NCI-H345 (cell line): ENCODE data around the gene DOK5.
"Not testable (repeated sequence)": the region's sequence is repeated elsewhere in the genome, so short reads cannot be mapped to it uniquely, and the experiment has no call there.

Experiments
- DNase-seq: peaks from one replicate; lab custom pipeline; 2025; lab: John Stamatoyannopoulos, UW

The DOK5 gene

DNA sequence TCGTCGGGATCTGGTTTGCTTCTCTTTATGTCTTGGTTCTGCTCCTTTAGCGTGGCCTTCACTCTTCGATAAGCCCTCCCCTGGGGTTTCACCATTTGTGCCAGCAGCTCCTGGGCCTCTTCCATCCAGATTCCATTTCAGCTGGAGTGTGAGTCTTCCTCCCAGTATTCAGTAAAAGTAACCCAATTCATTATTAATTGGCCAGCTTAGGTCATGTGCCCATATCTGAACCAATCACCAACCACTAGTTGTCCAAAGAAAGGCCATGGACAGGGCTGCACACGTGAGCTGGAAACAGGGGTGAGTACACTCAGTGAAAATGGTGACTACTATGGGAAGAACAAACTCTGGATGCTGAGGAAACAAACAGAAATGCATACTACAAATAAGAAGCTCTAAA lies 2.8 kb upstream of the DOK5 start:
- DNase-seq = no peak

- DNase-seq = no peak
These were observed 2.1 kb upstream of the DOK5 start for GRCh38 chr20:54473340-54473739.

GRCh38 chr20:54474046-54474445 lies 1.3 kb upstream of the DOK5 start:
- no peak for DNase-seq

GRCh38 chr20:54474866-54475265 lies 527 bp upstream of the DOK5 start:
- no peak for DNase-seq

DNA sequence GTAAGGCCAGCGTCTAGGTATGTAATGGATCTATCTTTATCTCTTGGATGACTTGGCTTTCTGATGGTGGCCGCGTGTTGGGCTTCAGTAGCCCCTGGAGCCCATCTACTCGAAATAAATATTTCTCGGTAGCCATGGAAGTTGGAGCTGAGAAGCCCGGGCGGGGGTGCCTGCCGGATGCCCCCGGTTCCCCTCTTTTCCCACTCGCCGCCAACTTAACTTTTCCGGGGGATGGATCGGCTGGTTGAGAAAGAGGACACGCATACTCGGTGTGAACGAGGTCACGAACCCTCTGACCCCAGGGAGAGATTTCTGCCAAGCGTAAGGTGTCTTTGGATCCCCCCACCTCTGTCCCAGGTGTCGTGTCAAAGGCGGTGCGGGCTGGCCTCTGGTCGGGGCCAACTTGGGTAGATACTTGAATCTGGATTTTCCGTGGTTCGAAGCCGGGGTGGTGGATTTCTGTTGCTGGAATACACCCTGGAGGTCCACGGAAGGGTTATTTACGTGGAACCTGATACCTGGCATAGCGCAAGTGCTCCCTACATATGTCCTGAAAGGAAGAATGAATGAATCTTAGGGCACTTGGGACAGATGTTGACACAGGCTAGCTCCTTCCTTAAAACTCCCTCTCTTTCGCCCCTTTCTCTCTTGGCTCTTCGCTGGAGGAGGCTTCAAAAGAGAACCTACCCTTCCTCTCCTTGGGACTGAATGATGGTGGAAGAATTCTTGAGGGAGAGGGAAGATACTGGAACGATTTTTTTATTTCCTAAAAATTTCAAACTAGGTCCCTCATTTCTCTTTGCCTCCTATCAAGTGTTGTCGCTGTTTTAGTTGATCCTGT lies 996 bp downstream of the DOK5 start:
- no peak for DNase-seq

DNA sequence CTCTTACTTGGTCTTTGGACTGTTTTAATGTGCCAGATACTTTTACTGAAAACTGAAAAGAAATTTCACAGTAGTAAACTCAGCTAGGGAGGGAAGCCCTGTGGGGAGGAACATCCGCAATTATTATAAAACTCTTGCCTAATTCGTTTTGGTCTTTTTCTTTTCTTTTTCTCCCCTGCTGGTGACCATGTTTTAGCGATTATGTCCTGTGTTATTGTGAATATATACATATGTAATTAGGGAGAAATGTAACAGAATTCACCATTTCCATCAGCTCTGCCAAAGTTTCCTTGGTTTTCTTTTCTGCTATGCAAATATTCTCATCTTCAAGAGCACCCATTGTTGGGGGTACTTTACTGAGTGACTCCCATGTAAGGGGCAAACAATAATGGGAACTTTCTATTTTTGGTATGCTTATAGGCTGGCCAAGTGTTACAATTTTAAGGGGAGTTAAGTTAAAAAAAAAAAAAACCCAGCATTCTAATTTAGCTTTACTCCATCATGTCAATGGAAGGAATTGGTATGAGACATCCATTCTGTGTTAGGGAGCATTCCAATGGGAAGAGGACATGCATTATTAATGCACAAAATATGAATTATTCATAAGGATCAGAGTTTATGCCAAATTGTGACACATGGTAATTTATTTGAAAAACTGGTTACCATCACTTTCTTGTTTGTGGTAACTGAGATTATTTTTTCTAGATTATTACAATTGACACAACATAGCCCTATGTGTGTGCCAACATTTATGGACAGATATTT lies 2.0 kb downstream of the DOK5 start:
- DNase-seq = no peak

DNA sequence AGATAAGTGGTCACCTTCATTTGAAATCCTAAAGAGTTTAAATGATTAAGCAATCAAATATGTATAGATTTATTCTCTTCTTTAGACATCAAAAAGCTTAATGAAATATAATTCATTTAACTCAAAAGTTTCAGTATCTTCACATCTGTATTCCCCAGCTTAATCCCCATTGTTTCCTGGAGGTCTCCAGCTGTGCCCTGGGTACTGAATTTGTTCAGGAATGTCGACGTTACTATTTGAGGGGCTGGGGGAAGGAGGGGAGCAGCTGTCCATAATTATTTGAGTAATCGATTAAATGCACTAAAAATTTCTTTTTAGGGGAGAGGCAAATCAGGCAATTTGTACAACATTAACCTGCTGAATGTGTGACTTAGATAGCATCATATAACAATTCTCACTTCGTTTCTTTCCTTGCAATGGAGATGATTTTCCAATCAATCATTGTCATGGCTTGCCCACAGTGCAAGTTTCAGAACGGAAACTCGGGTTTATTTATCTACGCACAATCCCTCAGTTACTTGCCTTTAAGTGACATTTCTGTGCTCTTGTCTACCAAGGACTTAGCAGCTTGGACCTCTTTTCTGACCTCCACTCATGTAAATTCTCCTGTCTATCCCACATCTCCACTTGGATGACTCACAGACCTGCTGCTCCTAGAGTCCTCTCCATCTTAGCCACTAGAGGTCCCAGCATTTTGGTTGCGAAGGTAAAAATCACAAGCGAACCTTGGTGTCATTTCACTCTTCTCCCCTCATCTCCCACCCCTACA lies 3.9 kb downstream of the DOK5 start:
- no peak for DNase-seq

- DNase-seq = not testable (repeated sequence)
These were observed 4.5 kb downstream of the DOK5 start for GRCh38 chr20:54479937-54480336.

GRCh38 chr20:54481442-54481841 lies 6.0 kb downstream of the DOK5 start:
- no peak for DNase-seq

- no peak for DNase-seq
These were observed 10.2 kb downstream of the DOK5 start for GRCh38 chr20:54485631-54486030.

- DNase-seq = no peak
These were observed 11.2 kb downstream of the DOK5 start for GRCh38 chr20:54486585-54486984.

DNA sequence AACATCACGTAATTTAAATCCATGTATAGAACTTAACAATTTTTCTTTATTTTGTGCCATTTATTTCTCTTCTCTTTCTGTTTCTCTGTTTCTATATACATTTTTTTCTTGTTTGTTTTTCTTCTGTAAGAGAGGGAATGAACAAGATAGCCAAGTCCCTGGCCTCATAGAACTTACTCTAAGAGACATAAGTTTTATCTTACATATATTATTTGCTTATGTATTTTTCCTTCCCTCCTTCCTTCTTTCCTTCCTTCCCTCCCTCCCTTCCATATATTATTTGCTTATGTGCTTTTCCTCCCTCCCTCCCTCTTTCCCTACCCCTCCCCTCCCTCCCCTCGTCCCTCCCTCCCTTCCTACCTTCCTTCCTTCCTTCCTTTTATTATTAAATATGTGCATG lies 13.0 kb downstream of the DOK5 start:
- DNase-seq = no peak

DNA sequence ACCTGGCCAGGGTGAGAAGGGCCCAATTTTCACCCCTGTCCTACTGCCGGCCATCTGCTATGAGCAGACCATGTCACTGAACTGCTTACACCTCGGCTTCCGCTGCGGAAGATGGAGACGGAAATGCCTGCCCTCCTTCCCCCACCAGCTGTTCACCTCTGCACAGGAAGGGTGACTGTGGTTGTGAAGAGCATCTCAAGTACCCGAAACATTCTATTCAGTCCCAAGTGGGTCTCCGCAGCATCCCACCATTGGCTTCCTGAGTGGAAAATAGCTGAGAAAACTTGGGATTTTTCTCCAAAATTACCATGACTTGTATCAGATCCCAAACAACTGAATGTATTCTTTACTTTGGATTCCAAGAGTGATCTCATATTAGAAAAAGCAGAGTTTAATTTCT lies 16.1 kb downstream of the DOK5 start:
- no peak for DNase-seq

DNA sequence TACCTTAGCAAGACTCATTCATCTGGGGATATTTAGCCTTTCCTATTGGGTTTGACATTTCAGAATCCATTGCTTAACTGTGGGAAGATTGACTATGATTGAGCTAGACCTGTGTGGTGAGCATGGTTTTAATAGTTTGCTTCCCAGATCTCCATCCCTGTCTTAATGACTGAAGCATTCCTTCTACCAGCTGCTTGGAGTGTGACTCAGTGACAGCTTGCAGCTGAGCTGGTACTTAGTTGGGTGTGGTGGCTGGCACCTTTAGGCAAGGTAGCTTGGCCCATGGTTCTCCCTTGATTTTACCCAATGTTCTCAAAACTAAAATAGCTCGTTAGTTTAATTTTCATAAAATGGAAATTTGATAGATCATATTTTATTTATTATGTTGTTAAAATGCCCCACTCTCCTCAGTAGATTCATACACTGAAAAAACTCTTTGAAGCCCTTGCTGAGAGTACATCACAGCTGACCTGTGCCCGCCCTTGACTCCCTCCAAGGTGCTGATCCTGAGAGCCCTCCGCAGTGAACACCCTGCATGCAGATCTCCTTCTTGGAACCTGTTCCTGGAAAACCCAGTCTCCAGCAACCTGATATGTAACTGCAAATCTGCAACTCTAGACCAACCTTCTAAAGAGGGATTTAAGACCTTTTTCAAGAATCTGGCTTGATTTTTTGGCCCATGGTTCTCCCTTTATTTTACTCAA lies 19.1 kb downstream of the DOK5 start:
- DNase-seq = no peak

DNA sequence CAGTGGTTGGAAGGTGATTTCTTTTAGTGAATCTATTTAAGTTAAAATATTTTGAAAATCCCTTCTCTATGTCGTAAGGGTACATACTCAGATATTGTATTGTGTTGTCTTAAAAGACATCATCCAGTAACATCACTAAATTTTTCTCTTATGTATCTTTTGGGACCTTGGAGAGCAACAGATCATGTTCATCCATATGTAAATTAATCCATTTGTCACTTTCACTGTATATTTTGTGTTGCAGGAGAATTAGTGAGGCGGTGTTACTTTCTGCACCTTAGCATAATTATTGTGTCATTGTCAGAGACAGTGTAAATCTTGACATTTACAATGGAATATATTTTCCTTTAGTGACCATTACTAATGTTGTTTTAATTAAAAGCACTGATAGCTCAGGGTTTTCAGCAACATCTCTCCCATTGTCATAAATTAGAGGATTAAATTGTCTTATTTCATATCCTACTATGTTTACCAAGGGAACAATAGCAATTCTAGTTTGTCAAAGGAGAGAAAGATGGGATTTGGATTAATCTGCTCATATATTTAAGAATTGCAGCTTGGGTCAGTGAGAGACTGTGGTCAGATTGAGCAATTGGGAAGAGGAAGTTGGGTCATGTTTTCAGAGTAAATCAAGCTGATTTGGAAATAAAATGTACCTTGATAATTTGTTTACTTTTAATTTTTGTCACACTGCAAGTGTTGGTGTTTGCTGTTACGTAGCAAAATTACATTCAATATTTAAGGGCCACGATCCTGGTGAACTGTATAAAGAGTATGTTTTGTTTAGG lies 22.7 kb downstream of the DOK5 start:
- no peak for DNase-seq

DNA sequence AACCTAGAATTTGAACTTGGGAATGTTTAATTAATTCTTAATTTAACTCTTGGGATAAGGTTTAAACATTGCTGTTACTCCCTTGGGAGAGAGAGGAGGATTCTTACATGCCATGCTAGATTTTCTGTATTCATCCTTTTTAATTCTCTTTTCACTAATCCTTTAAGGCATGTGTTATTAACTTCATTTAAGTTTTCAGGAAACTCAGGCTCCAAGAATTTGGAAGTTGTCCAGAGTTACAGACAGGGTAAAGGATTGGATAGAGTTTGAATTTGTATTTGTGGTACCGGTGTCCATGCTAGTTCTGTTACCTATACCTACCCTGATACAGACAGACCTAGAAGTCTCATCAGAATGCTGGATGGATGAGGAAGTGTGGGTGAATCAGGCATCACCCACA lies 23.7 kb downstream of the DOK5 start:
- no peak for DNase-seq

DNA sequence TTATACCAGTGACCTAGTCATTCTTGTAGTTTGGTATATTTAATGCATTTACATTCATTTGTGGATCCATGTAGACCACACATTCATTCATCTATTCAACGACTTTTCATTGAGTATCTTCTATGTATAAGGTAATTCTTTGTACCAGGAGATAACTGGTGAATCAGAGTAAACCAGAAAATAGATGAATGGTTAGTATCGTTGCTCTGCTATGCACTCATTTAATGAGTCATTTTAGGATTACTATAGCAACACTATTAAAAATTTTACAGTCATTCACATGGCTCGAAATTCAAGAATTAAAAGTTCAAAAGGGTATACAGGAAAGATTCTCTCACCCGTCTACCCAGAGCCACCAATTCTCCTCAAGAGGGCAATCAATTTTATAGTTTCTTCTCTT lies 26.8 kb downstream of the DOK5 start:
- no peak for DNase-seq

DNA sequence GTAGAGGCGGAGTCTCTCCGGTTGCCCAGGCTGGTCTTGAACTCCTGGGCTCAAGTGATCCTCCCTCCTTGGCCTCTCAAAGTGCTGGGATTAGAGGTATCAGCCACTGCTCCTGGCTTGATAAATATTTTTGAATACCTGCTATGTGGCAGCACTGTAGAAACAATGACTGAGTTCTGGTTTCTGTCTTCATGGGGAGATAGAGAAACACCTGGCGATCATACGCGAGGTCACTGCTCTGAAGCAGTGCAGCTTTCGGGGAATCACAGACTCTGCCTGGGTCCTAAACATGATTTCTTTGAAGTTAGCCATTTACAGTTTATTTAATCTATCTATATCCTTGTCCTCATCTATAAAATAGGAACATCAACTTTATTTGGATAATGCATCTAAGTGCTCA lies 31.2 kb downstream of the DOK5 start:
- DNase-seq = no peak

DNA sequence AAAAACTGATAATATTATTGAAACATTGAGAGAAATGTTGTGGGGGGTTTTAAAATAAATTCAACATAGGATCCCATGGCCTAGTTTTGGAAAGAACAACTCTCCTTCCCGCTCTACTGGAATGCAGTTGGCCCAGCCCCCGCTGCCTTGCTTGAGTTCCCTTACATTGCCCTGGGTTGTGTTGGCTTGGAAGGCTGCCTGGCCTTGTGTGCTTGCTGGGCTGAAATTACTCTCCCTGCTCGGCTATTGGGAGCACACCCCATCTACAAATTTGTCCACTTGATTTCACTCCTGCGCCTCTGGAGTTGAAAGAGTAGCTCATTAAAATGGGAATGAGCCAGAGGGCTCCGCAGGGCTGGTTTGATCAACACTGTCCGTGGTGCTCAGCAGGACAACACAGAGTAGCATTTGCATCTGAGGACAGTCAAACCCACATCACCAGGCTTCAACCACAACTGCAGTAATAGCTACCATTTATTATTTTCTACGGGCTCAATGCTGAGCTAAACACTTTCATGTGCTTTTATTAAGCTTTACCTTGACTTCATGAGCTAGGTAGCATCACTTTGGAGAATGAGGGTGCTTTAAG lies 35.2 kb downstream of the DOK5 start:
- DNase-seq = no peak

DNA sequence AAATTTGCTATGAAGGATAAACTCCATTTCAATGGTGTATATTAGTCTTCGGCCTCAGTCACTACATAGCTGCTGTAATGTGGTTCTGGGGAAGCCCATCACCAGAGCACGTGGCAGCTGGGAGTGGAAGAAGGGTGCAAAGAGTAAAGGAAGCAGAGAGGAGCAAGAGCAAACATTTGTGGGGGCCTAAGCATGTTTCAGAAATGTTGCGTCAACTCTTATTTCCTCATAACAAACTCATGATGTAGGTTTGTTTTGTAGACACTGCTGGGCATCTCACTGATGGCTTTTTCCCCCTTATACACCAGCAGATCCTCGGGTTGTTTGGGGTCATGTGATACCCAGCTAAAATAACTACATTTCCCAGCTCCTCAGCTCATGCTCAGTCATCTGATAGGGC lies 37.3 kb downstream of the DOK5 start:
- DNase-seq = no peak

DNA sequence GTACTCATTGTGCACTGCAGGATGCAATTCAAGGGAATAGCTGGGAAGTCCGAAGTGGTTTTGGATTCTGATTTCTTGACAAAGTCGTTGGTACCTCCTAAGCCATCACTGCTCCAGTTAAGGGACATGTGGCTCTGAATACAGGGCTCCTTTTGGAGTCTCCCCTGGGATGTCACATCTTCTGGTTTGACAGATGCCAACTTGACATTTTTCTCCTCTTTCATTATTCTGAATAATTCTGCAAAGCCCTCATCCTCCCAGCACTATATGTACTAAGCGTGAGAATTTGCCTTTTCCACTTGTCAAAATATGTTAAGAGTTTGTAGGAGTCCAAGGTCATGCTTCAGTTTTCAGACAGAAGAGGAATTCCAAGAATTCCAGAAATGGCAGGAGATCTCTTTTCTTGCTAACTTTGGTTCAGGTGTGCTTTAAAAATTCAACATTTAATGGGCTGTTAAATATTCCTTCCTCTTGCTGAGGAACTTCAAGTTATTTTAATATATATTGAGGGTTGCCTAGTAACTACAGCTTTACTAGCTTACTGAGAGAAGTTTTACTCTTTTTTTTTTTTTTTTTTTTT lies 38.7 kb downstream of the DOK5 start:
- no peak for DNase-seq
